GM18519 (cell line): ENCODE data around the gene RNF208.

Experiments
- ATAC-seq: cut with Tn5 transposase; IDR thresholded peaks from one replicate; pipeline ENCODE4 v1.9.1; 2021; ENCODE audit warnings: mild to moderate bottlenecking, moderate library complexity; ENCODE audit not compliant: unreplicated experiment, low FRiP score

Gene RNF208

DNA sequence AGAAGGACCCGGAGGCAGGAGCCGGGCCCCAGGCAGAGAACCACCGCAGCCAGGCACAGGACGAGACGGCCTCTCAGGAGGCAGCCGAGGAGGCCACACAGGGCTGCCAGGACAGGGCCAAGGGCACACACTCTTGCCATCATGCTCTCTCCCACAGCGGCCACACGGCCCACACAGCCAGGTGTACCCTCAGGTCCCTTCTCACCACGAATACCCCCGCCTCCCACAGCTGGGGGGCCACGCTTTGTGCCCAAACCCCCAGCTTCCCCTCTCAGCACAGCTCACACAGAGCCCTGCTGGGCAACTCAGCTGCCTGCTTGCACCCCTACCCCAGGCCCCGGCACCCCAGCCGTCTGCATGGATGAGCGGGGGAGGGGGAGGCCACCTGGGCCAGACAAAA is 28.3 kb downstream of the RNF208 start:
- no peak for ATAC-seq

DNA sequence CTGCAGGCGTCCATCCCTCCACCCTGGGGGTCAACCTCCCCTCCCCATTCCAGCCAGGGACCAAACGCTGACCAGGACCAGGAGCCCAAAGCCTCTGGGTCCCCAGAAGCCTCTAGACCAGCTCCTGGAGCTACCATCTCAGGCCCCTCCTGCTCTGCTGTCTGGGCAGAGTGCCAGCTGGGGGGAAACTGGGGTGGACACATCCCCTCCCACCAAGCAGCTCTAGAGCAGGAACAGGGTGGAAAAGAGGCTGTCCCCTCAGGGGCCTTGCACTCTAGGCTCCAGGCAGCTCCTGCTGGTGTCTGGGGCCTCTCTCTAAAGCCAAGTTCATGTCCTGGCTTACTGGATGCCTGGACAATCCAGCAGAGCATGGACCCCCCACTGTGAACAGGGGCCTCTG is 29.2 kb downstream of the RNF208 start:
- no peak for ATAC-seq

DNA sequence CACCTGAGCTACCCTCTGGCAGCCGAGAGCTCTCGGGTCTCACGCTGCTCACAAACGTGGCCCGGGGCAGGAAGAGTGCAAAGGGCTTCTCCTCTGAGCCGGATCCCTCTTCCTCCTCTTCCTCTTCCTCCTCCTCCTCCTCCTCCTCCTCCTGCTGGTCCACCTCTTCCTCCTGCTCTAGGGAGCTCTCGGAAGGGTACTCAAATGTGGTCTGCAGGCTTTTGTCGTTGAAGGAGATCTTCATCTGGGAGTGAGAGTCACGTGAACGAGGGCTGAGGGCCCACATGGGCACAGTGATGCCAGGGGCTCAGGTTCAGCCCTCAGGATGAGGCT is 29.6 kb downstream of the RNF208 start:
- no peak for ATAC-seq

DNA sequence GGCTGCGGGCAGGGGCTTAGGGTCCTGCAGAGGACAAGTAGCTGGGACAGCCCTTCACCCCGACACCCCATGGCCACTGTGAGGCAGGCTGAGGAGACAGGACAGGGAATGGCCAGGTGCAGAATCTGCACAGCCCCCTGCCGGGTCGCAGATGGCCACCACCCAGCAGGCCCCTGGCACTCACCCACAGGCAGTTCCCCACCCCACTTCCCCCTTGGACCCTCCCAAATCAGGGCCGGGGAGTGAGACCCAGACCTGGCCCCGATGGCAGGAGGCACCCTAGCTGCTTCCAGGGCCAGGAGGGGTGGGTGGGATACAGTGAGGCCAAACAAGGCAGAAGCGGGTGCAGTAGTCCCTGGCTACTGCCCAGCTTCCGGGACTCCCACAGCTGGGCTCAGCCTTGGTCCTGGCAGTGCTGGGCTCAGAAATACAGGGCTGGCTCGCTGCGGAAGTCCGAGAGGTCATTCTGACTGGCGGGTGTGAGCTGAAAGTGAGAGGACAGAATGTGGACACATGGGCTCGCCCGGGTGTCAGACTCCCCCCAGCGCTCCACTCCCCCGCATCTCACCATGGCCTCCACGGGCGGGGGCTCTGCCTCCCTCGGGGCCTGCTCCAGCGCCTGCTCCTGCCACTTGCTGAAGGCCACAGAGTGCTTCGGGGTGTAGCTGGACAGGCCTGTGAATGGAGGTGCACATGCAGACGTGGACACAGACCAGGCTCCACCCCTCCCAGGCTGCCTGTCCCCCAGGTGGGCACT is 30.2 kb downstream of the RNF208 start:
- ATAC-seq, result no peak

DNA sequence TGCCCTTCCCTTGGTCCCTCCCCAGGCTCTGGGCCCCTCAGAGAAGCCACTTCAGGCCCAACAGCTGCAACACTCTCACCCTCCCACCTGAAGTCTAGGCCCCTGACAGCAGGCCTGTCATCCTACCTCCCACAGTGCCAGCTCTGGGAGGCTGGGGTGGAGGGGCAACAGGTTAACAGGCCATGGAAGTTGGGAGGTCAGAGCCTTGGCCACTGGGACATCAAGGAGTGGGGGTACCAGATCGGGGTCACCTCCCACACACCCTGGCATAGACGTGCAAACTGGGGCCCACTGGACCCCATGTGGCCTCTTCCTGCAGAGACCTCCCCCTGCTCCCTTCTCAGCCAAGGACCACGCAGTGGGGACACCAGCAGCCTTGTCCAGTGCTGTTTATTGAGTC is 30.8 kb downstream of the RNF208 start:
- ATAC-seq, result no peak

DNA sequence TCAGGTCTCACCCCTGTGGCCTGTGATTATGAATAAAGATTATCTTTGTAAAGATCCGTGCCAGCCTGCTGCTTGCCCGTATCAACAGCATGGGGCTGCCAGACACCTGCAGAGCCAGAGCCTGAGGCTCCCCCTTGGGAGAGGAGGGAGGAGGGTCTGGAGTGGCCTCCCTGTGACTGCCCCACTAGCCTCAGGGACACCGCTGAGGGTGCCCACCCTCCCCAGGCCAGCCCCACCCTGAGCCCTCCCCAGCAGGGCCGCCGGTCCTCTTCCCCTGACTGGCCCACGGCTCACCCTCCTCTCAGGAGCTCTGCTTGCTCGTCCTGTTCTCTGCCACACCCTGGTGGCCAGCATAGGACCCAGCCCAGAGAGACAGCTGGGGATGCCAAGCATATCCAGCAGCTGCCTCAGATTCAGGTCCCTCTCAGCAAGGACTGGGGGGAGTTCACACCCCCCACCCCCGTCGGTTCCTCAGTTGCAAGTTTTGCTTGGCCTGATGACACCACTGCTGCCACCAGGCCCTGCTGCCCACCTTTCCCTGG is 31.7 kb downstream of the RNF208 start:
- no peak for ATAC-seq

DNA sequence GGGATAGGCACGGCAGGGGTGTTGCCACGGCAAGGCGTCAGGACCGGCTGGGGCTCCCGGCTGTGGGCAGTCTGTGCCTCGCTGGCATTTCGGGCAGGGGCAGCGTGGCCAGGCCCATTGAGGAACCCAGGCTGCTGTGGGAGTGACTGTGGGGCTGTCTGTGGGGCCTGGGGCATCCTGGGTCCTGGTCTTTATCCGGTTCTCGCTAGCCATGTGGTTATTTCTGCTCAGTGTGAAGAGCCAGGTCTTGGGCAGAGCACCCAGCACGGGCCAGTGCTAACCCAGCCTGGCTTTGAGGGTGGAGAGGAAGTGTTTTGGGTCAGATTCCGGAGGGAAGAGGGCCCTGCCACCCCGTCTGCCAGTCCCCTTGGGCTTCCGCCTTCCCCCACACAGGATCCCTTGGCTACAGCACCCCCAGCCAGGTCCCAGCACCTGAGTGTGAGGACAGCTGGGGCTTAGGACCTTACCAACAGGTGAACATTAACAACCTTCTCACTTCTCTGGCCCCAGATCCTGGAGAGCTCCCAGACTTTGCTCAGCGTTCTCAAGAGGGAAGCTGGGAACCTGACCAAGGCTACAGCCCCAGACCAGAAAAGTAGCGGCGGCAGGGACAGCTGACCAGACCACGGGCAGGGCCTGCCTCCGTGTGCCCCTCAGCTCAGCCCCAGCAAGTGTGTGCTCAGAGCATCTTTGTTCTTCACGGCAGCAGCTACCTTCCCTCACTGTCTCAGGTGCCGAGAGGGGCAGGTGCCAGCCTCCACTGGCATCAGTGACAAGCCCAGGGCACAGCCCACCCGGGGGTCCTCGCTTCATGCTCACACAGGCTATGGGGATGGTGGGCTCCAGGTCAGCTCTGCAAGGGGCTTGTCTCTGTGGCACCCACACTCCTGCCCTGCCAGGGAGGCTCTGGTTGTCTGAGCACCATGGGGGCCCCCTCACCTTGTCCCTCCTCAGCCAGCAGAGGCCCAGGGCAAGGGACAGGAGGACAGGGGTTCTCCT is 32.4 kb downstream of the RNF208 start:
- ATAC-seq, result no peak

DNA sequence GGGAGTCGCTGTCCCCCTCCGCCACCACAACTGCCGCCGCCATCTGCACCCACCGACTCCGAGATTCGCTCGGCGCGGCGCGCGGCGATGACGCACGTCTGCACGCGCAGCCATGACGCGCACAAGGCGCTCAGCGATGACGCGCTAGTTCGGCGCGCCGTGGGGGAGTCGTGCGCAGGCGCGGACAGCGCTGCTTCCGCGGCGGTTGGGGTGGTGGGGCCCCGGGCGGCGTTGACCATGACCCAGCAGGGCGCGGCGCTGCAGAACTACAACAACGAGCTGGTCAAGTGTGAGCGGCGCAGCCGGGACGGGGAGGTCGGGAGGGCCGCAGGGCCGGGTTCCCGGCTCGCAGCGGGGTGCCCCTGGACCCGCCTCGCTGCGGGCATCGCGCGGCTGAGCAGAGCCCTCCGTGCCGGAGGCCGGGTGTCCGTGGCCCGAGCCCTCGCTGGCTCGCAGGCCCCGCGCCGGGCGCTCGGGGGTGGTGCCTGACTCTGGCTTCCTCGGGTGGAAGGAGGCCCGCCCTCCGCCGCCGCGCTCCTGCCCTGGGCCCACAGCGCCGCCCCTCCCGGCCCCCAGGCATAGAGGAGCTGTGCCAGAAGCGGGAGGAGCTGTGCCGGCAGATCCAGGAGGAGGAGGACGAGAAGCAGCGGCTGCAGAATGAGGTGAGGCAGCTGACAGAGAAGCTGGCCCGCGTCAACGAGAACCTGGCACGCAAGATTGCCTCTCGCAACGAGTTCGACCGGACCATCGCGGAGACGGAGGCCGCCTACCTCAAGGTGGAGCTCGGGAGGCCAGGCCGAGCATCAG is 33.3 kb downstream of the RNF208 start, which contains the start of the genes ANAPC2 and SSNA1:
Gene ANAPC2 (minus strand): TSS at position 71 of the 807 bp plus-strand sequence. CDS start 28 bp downstream, at position 43.
Gene SSNA1 (plus strand): TSS at position 187 of the 807 bp plus-strand sequence. CDS start 51 bp downstream, at position 238.
- ATAC-seq, result peak; percentile 61

DNA sequence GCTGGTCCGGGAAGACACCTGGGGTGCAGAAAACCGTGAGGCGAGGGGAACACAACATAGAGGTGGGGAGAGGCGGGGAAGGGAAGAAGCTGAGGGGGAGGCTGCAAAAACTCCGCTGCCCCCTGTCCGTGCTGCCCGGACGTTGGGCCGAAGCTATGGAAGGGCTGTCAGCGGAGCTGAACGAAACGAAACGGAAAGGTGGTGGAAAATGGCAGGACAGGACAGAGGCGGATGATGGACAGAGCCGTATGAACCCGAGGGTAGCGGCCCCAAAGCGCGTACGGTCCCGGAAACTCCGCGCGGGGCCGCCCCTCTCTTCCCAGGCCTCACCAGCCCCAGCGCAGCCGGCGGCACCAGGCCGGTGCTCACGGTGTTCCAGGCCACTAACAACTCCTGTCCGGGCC is 34.0 kb downstream of the RNF208 start:
- ATAC-seq, result no peak

DNA sequence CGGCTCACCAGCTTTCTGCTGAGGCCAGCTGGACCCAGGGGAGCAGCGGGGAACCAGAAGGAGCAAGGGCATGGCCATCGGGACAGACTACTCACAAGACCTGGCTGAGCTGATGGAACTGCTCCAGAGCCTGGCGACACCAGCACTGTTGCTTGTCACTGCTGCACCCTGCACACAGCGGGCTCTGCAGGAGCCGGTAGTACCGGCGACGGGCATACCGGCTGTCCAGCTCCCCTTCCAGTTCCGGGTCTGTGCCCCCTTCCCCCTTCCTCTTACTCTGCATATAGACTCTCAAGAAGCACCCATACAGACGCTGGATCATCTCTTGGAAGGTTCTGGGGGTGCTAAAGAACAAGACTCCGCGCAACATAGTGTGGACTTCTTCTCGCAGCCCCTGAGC is 34.7 kb downstream of the RNF208 start:
- no peak for ATAC-seq

DNA sequence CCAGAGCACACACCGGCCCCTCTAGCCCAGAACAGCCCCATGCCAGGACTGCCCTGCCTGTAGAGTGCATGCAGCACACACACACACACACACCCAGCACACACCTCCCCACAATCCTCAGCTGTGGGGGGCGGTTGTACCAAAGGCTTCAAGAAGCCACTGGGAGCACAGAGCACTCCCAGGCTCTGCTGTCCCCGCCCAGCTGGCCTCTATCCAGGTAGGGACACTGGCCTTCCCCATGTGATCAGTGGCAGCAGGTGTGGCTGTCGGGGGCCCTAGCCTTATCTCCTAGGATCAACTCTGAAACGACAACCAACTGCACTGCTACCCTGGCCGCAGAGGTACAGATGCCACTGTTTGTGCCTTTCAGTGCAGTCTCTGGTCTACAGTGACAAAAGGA is 35.7 kb downstream of the RNF208 start:
- no peak for ATAC-seq

DNA sequence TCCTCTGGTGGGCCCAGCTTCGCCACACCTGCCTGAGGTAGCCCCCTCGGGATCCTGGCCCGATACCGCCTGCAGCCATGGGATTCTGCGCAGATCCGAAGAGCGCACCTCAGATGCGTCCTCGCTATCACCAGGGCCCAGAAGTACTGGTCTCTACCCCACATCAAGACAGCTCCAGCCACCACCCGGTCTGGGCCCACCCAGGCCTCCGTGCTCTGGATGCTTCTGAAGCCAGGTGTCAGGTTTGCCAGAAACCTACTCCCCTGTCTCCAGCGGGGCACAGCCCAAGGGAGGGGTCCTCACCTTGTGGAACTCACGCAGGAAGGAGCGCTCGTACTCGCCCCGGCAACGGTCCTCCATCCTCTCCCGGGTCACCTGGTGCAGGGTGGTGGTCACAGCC is 36.1 kb downstream of the RNF208 start:
- ATAC-seq, result no peak

DNA sequence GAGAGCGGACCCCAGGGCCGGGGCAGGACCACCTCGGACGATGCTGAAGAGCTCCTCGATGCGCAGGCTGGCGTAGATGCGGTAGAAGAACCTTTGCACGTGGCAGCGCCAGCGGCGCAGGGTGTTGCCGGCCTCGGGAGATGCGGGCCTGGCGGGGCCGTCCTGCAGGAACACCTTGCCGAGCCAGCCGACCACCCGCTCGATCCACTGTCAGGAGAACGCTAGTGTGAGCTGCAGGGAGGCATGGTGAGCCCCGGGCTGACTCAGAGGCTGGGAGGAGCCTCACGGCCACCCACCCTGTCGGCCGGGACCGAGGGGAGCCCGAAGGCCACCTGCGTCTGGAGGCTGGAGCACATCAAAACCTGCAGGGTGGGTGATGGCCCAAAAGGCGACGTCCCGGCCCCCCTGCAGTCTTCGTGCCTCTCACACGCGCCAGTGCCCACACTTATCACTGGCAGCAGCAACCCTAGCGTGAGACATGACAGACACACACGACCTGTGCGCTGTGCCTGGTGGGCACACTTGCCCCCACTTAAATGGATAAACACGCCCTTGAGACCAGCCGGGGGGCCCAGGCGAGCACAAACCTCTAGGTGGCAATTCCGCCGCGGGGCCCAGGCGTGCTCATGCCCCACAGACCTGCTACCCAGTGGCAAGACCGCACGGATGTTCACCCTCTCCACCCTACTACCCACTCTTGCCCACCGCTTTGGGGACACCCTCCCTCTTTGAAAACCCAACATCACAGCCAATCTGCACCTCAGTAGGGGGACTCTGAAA is 37.0 kb downstream of the RNF208 start:
- no peak for ATAC-seq

DNA sequence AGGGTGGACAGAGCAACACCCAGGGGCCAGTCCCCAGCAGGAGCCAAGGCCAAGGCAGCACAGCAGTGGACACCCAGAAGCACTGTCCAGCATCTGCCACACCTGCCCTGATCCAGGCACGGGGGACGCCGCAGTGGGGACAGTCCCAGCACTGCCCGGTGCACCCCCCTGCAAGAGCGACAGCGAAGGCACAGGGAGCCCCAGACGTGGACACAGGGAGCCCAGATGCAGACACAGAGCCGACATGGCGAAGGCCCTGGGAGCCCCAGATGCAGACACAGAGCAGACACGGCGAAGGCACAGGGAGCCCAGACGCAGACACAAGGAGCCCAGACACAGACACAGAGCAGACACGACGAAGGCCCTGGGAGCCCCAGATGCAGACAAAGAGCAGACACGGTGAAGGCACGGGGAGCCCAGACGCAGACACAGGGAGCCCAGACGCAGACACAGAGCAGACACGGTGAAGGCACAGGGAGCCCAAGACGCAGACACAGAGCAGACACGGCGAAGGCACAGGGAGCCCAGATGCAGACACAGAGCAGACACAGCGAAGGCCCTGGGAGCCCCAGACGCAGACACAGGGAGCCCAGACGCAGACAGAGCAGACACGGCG is 38.0 kb downstream of the RNF208 start:
- ATAC-seq, result no peak

DNA sequence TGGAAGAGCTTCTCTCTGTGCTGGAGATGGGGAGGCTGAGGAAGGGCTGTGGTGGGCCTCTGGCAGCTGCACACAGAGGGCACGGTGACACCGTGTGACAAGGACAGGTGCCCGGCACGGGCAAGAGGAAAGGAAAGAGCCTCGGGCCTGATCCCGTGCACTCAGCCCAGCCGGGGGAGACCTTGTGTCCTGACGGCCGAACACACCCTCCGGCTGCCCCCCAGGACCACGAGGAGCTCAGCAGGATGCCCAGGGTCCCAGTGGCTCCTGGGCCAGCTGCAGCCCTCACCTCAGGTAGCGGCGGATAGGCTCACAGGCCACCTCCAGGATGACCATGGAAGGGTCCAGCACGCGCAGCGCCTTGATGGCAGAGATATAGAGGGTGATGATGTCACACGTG is 39.2 kb downstream of the RNF208 start:
- ATAC-seq, result no peak

DNA sequence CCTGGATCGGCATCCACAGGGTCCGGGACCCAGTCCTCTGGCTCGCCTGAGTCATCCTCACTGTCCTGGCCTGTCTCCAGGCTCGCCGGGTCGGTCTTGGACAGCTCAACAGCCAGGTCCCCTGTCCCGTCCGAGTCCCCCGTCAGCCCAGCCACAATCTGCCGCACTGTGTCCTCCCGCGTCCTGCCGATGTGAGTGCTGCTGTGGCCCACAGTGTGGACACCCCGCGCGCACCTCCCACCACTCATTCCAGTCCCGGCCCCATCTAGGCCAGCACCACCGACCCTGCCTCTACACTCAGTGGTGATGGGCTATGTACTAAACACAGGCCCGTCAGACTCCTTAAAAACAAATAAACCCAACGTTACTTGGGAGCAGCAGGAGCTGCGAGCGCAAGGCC is 40.4 kb downstream of the RNF208 start:
- no peak for ATAC-seq

DNA sequence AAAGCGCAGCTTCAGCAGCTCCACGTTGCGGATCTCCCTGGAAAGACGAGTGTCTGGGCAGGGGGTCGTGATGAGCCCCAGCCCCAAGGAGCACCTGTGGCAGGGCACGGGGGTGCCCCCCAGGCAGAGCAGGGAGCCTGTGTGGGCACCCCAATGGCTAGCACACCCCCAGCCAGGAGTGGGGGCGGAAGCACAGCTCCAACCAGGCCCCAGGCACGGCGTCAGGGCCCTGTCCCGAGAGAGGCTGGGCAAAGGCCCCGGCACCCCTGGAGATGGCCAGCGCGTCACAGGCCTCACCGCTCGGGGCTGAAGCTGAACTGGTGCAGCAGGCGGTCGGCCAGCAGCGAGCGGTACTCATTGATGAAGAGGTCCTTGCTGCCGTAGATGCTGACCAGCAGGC is 41.5 kb downstream of the RNF208 start:
- no peak for ATAC-seq

DNA sequence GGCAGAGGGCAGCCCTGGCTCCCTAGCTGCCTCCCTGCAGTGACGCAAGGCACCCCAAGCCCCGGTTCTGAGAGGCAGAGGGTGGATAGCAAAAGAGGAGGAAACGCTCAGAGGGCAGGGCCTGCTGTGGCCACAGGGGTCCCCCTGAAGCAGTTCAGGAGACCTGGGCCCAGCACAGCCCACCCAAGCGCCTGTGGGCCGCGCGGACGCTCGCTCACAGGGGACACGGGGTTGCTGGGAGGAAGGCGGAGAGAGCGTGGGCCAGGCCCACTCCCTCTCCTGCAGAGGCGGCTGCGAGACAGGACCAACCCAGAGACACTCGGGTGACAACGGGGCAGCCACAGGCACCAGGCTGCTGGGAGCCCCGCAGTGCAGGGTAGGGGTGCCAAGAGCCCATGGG is 42.3 kb downstream of the RNF208 start:
- no peak for ATAC-seq

DNA sequence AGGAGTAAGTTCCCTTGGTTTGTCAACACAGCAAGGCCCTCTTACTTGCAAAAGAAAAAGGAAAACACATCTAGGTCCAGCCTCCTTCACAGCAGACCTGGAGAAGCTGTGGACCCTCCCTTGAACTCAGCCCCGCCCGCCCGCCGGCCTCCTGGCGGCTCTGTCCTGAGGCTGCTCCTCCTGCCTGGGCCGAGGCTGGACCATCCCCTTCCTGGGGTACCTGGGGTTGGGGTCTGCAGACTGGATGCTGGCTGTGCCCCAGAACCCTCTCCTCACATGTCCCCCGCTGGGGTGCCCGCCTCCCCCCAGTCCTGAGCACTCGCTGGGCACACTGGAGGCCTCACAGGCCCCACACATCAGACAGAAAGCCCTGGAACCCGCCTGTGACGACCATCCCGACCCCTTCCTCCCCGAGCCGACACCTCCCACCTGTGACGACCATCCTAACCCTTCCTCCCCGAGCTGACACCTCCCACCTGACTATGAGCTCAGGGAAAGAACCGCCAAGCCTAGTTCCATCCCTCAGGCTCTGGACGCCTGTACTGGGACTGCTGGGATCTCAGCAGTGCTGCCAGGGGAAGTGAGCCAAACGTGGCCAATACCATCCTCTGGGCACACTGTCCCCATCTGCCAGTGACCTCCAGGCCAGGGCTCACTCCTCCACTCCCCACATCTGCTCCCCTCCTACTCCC is 43.0 kb downstream of the RNF208 start:
- ATAC-seq, result no peak
